Mesendoderm (in vitro differentiated cells): ENCODE results near the gene KIF4B.
"Not testable (repeated sequence)": the region's sequence is repeated elsewhere in the genome, so short reads cannot be mapped to it uniquely, and the experiment has no call there.

Source experiments
- DNase-seq: peaks from one replicate; pipeline ENCODE4 v3.0.0; 2013
- H2AK5ac ChIP-seq: 2 replicates; pipeline ENCODE4 v1.6.1; 2013; ENCODE audit warnings: low read length, inconsistent platforms
- H2BK120ac ChIP-seq: 2 replicates; pipeline ENCODE4 v1.6.1; 2013; ENCODE audit warnings: low read depth, mild to moderate bottlenecking, low read length, moderate library complexity, mixed read lengths
- H2BK15ac ChIP-seq: replicated peaks from 2 replicates; pipeline ENCODE4 v1.6.1; 2013; ENCODE audit warnings: low read depth, mild to moderate bottlenecking, moderate library complexity
- H2BK5ac ChIP-seq: 2 replicates; pipeline ENCODE4 v1.6.1; 2013; ENCODE audit warnings: low read length, inconsistent platforms
- H3K18ac ChIP-seq: 2 replicates; pipeline ENCODE4 v1.6.1; 2013; ENCODE audit warnings: mild to moderate bottlenecking, low read length, mixed read lengths
- H3K23ac ChIP-seq: one replicate; pipeline ENCODE4 v1.6.1; 2013; ENCODE audit warnings: low read length
- H3K27ac ChIP-seq: 2 replicates; pipeline ENCODE4 v1.5.1; 2013; ENCODE audit warnings: low read depth, mild to moderate bottlenecking, inconsistent platforms, low read length, moderate library complexity
- H3K27me3 ChIP-seq: 2 replicates; pipeline ENCODE4 v1.6.1; 2013; ENCODE audit warnings: low read length, control low read depth, mild to moderate bottlenecking, inconsistent platforms; ENCODE audit not compliant: insufficient read depth, poor library complexity
- H3K36me3 ChIP-seq: 2 replicates; pipeline ENCODE4 v1.6.1; 2013; ENCODE audit warnings: low read length, inconsistent platforms; ENCODE audit not compliant: control insufficient read depth, insufficient read depth
- H3K4ac ChIP-seq: one replicate; pipeline ENCODE4 v1.6.1; 2013; ENCODE audit warnings: low read depth, mild to moderate bottlenecking, low read length, moderate library complexity
- H3K4me1 ChIP-seq: 2 replicates; pipeline ENCODE4 v1.6.1; 2013; ENCODE audit warnings: low read depth, low read length, inconsistent platforms; ENCODE audit not compliant: control insufficient read depth
- H3K4me2 ChIP-seq: 2 replicates; pipeline ENCODE4 v1.6.1; 2013; ENCODE audit warnings: low read length
- H3K4me3 ChIP-seq: 2 replicates; pipeline ENCODE4 v1.5.1; 2013; ENCODE audit warnings: mild to moderate bottlenecking, low read length
- H3K56ac ChIP-seq: one replicate; pipeline ENCODE4 v1.6.1; 2013; ENCODE audit warnings: low read length
- H3K79me1 ChIP-seq: 2 replicates; pipeline ENCODE4 v1.6.1; 2013; ENCODE audit warnings: low read length, inconsistent platforms
- H3K79me2 ChIP-seq: 2 replicates; pipeline ENCODE4 v1.6.1; 2013; ENCODE audit warnings: mild to moderate bottlenecking, low read length; ENCODE audit not compliant: control insufficient read depth, insufficient read depth
- H3K9ac ChIP-seq: 2 replicates; pipeline ENCODE4 v1.6.1; 2013; ENCODE audit warnings: low read length, inconsistent platforms
- H4K5ac ChIP-seq: one replicate; pipeline ENCODE4 v1.6.1; 2013; ENCODE audit warnings: low read length
- H4K8ac ChIP-seq: one replicate; pipeline ENCODE4 v1.6.1; 2013; ENCODE audit warnings: low read depth, mild to moderate bottlenecking, control low read depth, low read length, moderate library complexity
- WGBS: extraction: QIAGEN DNeasy Blood & Tissue Kit; methylation state at CpG from one replicate; pipeline ENCODE4 v1.1.7; 2013; ENCODE audit warnings: low lambda C conversion rate, missing lambda C conversion rate; ENCODE audit not compliant: insufficient coverage; ENCODE audit errors: extremely low coverage; 5-methylcytosine and 5-hydroxymethylcytosine counted together

The KIF4B gene

DNA sequence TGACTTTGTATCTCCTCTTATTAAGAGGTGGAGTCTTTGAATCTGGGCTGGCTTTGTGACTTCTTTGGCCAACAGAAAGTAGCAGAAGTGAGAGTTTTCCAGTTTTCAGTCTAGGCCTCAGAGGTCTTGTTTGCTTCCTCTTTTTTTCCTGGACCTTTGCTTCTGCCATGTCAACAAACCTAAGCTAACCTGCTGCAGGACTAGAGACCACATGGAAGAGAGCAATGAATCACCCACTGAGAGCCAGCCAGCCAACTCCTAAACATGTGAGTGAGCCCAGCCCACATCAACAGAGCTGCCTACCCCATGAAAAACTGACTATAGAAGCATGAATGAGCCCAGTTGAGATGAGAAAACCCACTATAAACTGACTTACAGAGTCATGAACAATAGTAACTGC lies 42.8 kb upstream of the KIF4B start:
- H3K4me1 ChIP-seq = no peaks in the 10 kb centered on the region
- no peak overlapping the region for H3K23ac ChIP-seq
- no peak overlapping the region for H3K4ac ChIP-seq
- no peak overlapping the region for H2BK120ac ChIP-seq
- H2BK5ac ChIP-seq = no peak overlapping the region
- H3K56ac ChIP-seq = no peak overlapping the region
- no peak overlapping the region for H3K4me3 ChIP-seq
- H3K9ac ChIP-seq = no peak overlapping the region
- no peak overlapping the region for H4K5ac ChIP-seq
- H2AK5ac ChIP-seq = no peak overlapping the region
- H3K27me3 ChIP-seq = no peaks in the 10 kb centered on the region
- H4K8ac ChIP-seq = no peak overlapping the region
- DNase-seq = no peak
- H3K79me2 ChIP-seq = no peaks in the 10 kb centered on the region
- H3K27ac ChIP-seq = no peak overlapping the region
- H3K18ac ChIP-seq = no peak overlapping the region
- H2BK15ac ChIP-seq = no peak overlapping the region
- H3K4me2 ChIP-seq = no peak overlapping the region
- no peaks in the 10 kb centered on the region for H3K79me1 ChIP-seq
- H3K36me3 ChIP-seq = no peaks in the 10 kb centered on the region

- Histone ChIP-seq H4K8ac (no peak overlapping the region), H3K4me3 (no peak overlapping the region), H2BK120ac (no peak overlapping the region), H2AK5ac (no peak overlapping the region), H2BK15ac (no peak overlapping the region), H2BK5ac (no peak overlapping the region), H3K23ac (no peak overlapping the region), H3K4me2 (no peak overlapping the region), H3K27ac (no peak overlapping the region), H3K4ac (no peak overlapping the region), H3K56ac (no peak overlapping the region), H4K5ac (no peak overlapping the region), H3K9ac (no peak overlapping the region), H3K79me2 (no peaks in the 10 kb centered on the region), H3K27me3 (no peaks in the 10 kb centered on the region), H3K79me1 (no peaks in the 10 kb centered on the region), H3K36me3 (no peaks in the 10 kb centered on the region), H3K4me1 (no peaks in the 10 kb centered on the region), H3K18ac (no peak overlapping the region)
- WGBS = no CpG with 5 or more reads among the region's 2 CpGs
- no peak for DNase-seq
Observed at GRCh38 chr5:154971501-154971900, 42.1 kb upstream of the KIF4B start.

- Histone ChIP-seq H3K79me2 (no peaks in the 10 kb centered on the region), H3K18ac (no peak overlapping the region), H3K27me3 (no peaks in the 10 kb centered on the region), H3K4me3 (no peak overlapping the region), H3K4ac (no peak overlapping the region), H3K36me3 (no peaks in the 10 kb centered on the region), H3K27ac (no peak overlapping the region), H2BK5ac (no peak overlapping the region), H4K5ac (no peak overlapping the region), H3K79me1 (no peaks in the 10 kb centered on the region), H3K4me2 (no peak overlapping the region), H2BK15ac (no peak overlapping the region), H4K8ac (no peak overlapping the region), H2AK5ac (no peak overlapping the region), H3K56ac (no peak overlapping the region), H3K23ac (no peak overlapping the region), H3K4me1 (no peaks in the 10 kb centered on the region), H3K9ac (no peak overlapping the region), H2BK120ac (no peak overlapping the region)
- WGBS = no CpG with 5 or more reads among the region's 2 CpGs
- peak; percentile 45 for DNase-seq
Observed at GRCh38 chr5:154972476-154973080, 41.0 kb upstream of the KIF4B start.

DNA sequence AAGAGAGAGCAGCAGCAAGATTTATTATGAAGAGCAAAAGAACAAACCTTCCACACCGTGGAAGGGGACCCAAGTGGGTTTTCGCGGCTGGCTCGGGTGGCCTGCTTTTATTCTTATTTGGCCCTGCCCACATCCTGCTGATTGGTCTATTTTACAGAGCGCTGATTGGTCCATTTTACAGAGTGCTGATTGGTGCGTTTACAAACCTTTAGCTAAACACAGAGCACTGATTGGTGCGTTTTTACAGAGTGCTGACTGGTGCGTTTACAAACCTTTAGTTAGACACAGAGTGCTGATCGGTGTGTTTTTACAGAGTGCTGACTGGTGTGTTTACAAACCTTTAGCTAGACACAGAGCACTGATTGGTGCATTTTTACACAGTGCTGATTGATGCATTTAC lies 37.5 kb upstream of the KIF4B start:
- not testable (repeated sequence) for H3K4me2 ChIP-seq, H3K9ac ChIP-seq, DNase-seq, H3K18ac ChIP-seq, H3K36me3 ChIP-seq, H3K4ac ChIP-seq, H4K8ac ChIP-seq, H3K27me3 ChIP-seq, H3K79me1 ChIP-seq, H3K56ac ChIP-seq, H2BK15ac ChIP-seq, H2AK5ac ChIP-seq, H2BK120ac ChIP-seq, H3K79me2 ChIP-seq, H4K5ac ChIP-seq, H2BK5ac ChIP-seq, H3K4me1 ChIP-seq, H3K23ac ChIP-seq, H3K27ac ChIP-seq, H3K4me3 ChIP-seq
- no CpG with 5 or more reads among the region's 9 CpGs for WGBS

DNA sequence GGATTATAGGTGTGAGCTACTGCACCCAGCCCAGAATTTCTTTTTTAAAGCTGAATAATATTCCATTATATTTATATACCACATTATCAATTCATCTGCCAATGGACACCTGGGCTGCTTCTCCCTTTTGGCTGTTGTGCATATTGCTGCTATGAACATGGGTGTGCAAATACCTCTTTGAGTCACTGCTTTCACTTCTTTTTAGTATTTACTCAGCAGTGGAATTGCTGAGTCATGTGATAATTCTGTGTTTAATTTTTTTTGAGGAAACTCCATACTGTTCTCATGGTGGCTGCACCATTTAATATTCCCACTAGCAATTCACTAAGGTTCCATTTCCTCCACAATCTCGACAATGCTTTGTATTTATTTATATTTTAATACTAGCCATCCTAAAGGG lies 36.1 kb upstream of the KIF4B start:
- no peak overlapping the region for H2BK120ac ChIP-seq
- H3K4ac ChIP-seq = no peak overlapping the region
- H3K4me3 ChIP-seq = no peak overlapping the region
- H2BK15ac ChIP-seq = no peak overlapping the region
- no peak overlapping the region for H3K4me2 ChIP-seq
- no peak overlapping the region for H3K56ac ChIP-seq
- DNase-seq = no peak
- H3K27me3 ChIP-seq = no peaks in the 10 kb centered on the region
- no peak overlapping the region for H3K9ac ChIP-seq
- H4K5ac ChIP-seq = no peak overlapping the region
- no CpG with 5 or more reads among the region's 1 CpG for WGBS
- H3K23ac ChIP-seq = no peak overlapping the region
- H3K36me3 ChIP-seq = no peaks in the 10 kb centered on the region
- no peak overlapping the region for H3K18ac ChIP-seq
- no peaks in the 10 kb centered on the region for H3K79me2 ChIP-seq
- H2AK5ac ChIP-seq = no peak overlapping the region
- H4K8ac ChIP-seq = no peak overlapping the region
- H2BK5ac ChIP-seq = no peak overlapping the region
- no peak overlapping the region for H3K27ac ChIP-seq
- no peaks in the 10 kb centered on the region for H3K79me1 ChIP-seq
- H3K4me1 ChIP-seq = no peaks in the 10 kb centered on the region

- not testable (repeated sequence) for H3K27me3 ChIP-seq, H3K9ac ChIP-seq, H4K8ac ChIP-seq, H3K36me3 ChIP-seq, H3K79me2 ChIP-seq, H3K18ac ChIP-seq, DNase-seq, H4K5ac ChIP-seq, H2BK5ac ChIP-seq, H2BK15ac ChIP-seq, H3K79me1 ChIP-seq, H3K56ac ChIP-seq, H3K4me3 ChIP-seq, H3K23ac ChIP-seq, H3K4ac ChIP-seq, H3K27ac ChIP-seq, H2BK120ac ChIP-seq, H3K4me2 ChIP-seq, H3K4me1 ChIP-seq, H2AK5ac ChIP-seq
- no CpG with 5 or more reads among the region's 2 CpGs for WGBS
Observed at GRCh38 chr5:154978294-154978693, 35.3 kb upstream of the KIF4B start.
